Endothelial cell of umbilical vein (primary cell): Measurements from ENCODE around the gene AGBL5. TPM values are rescaled to one million over a fixed set of nuclear protein-coding genes. Genes with fewer than 3 reads are reported as not detected.

Source experiments
- BruUV-seq: library from RNA; stranded (reverse); fragments of 400-500 nt; replicated peaks from 2 replicates; lab custom pipeline; 2021; lab: Mats Ljungman, UMichigan
- CTCF ChIA-PET: fragments of 300-600, 350-600 bp; sonication (Branson Sonifier 250); formaldehyde crosslinking; loops from one replicate; lab custom pipeline; 2021; ENCODE audit warnings: antibody characterized with exemption, inconsistent platforms; lab: Charles Lee
- POLR2A ChIA-PET: fragments of 300-600, 350-600 bp; sonication (Branson Sonifier 250); formaldehyde crosslinking; loops from one replicate; lab custom pipeline; 2021; ENCODE audit warnings: antibody characterized with exemption, inconsistent platforms; lab: Charles Lee
- DNase-seq: peaks from one replicate; pipeline ENCODE4 v3.0.0-alpha.2; 2011; ENCODE audit warnings: low read depth, low spot score
- FAIRE-seq: peaks from 2 replicates; lab custom pipeline; 2011; peaks lifted over from hg19 to GRCh38; lab: Jason Lieb, UNC
- H2AFZ ChIP-seq: 2 replicates; pipeline ENCODE4 v1.6.0; 2012; ENCODE audit warnings: low read depth, low read length, control low read depth, inconsistent platforms
- H3K27ac ChIP-seq: 2 replicates; pipeline ENCODE4 v1.5.1; 2011; ENCODE audit warnings: low read depth, mild to moderate bottlenecking, control low read depth, low read length, moderate library complexity; ENCODE audit not compliant: insufficient read depth
- H3K27me3 ChIP-seq, 2 experiments: 2 replicates each; pipeline versions ENCODE4 v1.6.0 to v1.6.1; 2011; ENCODE audit warnings: low read length in 2 of 2, mixed read lengths in 1 of 2; ENCODE audit not compliant: control insufficient read depth in 2 of 2, insufficient read depth in 2 of 2
- H3K36me3 ChIP-seq, 2 experiments: 2 replicates in 1 of 2; 3 replicates in 1 of 2; pipeline ENCODE4 v1.5.1; 2011; ENCODE audit warnings: low read length in 2 of 2, mild to moderate bottlenecking in 1 of 2, moderate library complexity in 1 of 2; ENCODE audit not compliant: control insufficient read depth in 2 of 2, insufficient read depth in 2 of 2; ENCODE audit errors: extremely low read depth in 1 of 2
- H3K4me1 ChIP-seq: 3 replicates; pipeline ENCODE4 v1.5.1; 2011; ENCODE audit warnings: mild to moderate bottlenecking, low read length; ENCODE audit not compliant: control insufficient read depth, insufficient read depth; ENCODE audit errors: extremely low read depth
- H3K4me2 ChIP-seq: 2 replicates; pipeline ENCODE4 v1.6.1; 2011; ENCODE audit warnings: low read length, control low read depth, mixed read lengths; ENCODE audit not compliant: insufficient read depth
- H3K4me3 ChIP-seq, 3 experiments: fragments of 200-600 bp in 1 of 3; sonication (generic), shearing (Covaris generic) in 1 of 3; replicated peaks in 1 of 3; 2 replicates each; pipeline ENCODE4 v1.5.1; 2011 to 2016; ENCODE audit warnings: control low read depth in 3 of 3, low read length in 3 of 3, mild to moderate bottlenecking in 2 of 3, inconsistent platforms in 1 of 3, low read depth in 1 of 3, moderate library complexity in 1 of 3; ENCODE audit not compliant: insufficient read depth in 1 of 3
- H3K79me2 ChIP-seq: 2 replicates; pipeline ENCODE4 v1.6.0; 2012; ENCODE audit warnings: low read length, inconsistent platforms; ENCODE audit not compliant: control insufficient read depth, insufficient read depth
- H3K9ac ChIP-seq: replicated peaks from 2 replicates; pipeline ENCODE3; 2011; ENCODE audit warnings: low read length, control low read depth; ENCODE audit not compliant: insufficient read depth; ENCODE audit errors: extremely low read depth
- H3K9me1 ChIP-seq: replicated peaks from 3 replicates; pipeline ENCODE4 v1.6.0; 2011; ENCODE audit warnings: mild to moderate bottlenecking, low read length; ENCODE audit not compliant: control insufficient read depth, insufficient read depth; ENCODE audit errors: extremely low read depth
- H3K9me3 ChIP-seq: replicated peaks from 2 replicates; pipeline ENCODE4 v1.5.1; 2012; ENCODE audit warnings: low read length, inconsistent platforms; ENCODE audit not compliant: control insufficient read depth, insufficient read depth
- H4K20me1 ChIP-seq: replicated peaks from 2 replicates; pipeline ENCODE3; 2011; ENCODE audit warnings: mild to moderate bottlenecking, low read length; ENCODE audit not compliant: control insufficient read depth, insufficient read depth; ENCODE audit errors: extremely low read depth
- CTCF ChIP-seq, 2 donors: IDR thresholded peaks; 1 replicate in 1 of 2; 2 replicates in 1 of 2; pipeline ENCODE4 v1.5.1; 2011; ENCODE audit warnings: low read length in 2 of 2, mild to moderate bottlenecking in 2 of 2, moderate library complexity in 2 of 2, control low read depth in 1 of 2, inconsistent platforms in 1 of 2, low read depth in 1 of 2; ENCODE audit not compliant: insufficient read depth in 1 of 2; ENCODE audit errors: extremely low read depth in 1 of 2
- EZH2 ChIP-seq: IDR thresholded peaks from 2 replicates; pipeline ENCODE4 v1.6.1; 2012; ENCODE audit warnings: borderline replicate concordance, low read depth, mild to moderate bottlenecking, moderate library complexity, low read length, inconsistent platforms; ENCODE audit not compliant: severe bottlenecking
- FOS ChIP-seq: IDR thresholded peaks from 2 replicates; pipeline ENCODE4 v1.6.1; 2011; ENCODE audit warnings: mild to moderate bottlenecking, low read length, moderate library complexity, borderline replicate concordance; ENCODE audit not compliant: insufficient read depth
- GATA2 ChIP-seq: IDR thresholded peaks from 2 replicates; pipeline ENCODE4 v1.7.0; 2011; ENCODE audit warnings: low read depth, mild to moderate bottlenecking, moderate library complexity, mixed read lengths, low read length; ENCODE audit not compliant: insufficient read length, insufficient read depth
- JUN ChIP-seq: IDR thresholded peaks from 2 replicates; pipeline ENCODE4 v1.6.1; 2011; ENCODE audit warnings: borderline replicate concordance, low read depth; ENCODE audit not compliant: insufficient read length, insufficient read depth
- MAX ChIP-seq: IDR thresholded peaks from 2 replicates; pipeline ENCODE4 v1.6.1; 2011; ENCODE audit not compliant: insufficient read depth, insufficient read length
- MYC ChIP-seq: IDR thresholded peaks from one replicate; pipeline ENCODE4 v1.6.1; 2011; ENCODE audit warnings: mild to moderate bottlenecking, low read depth, low read length
- POLR2A ChIP-seq: IDR thresholded peaks from 2 replicates; pipeline ENCODE4 v1.6.1; 2012; ENCODE audit warnings: low read depth, mild to moderate bottlenecking, control low read depth, low read length
- POLR2AphosphoS5 ChIP-seq: IDR thresholded peaks from 2 replicates; pipeline ENCODE4 v1.6.1; 2012; ENCODE audit warnings: low read depth, mild to moderate bottlenecking, control low read depth, low read length, moderate library complexity; ENCODE audit not compliant: insufficient read depth
- dilution Hi-C: fragments of 300-500 bp; cut with MboI; formaldehyde crosslinking; loops from one replicate; pipeline ENCODE4 v1.15.0; 2019; ENCODE audit warnings: low sequenced_read_pairs; ENCODE audit not compliant: extremely low pct_ligation_motif_present
- intact Hi-C: fragments of 100-400 bp; cut with micrococcal nuclease; formaldehyde crosslinking; loops from one replicate; pipeline ENCODE4 v1.10.0; 2022
- polyA plus RNA-seq, 4 experiments: library from polyadenylated mRNA; depleted of rRNA in 3 of 4; stranded (reverse) in 3 of 4; unstranded in 1 of 4; fragments of >200 nt; gene quantifications; 2 replicates each; pipeline versions ENCODE4 v1.2.1 to v1.2.3, GENCODE V29; 2011 to 2012; ENCODE audit warnings: missing spikeins in 1 of 4
- total RNA-seq: library from RNA; stranded (reverse); gene quantifications from 2 replicates; pipeline ENCODE4 v1.2.3, GENCODE V29; 2021

AGBL5 gene
- total and polyA plus RNA-seq, 2 donors (not counting 3 experiments of a cell fraction or from before 2014, with no cell fraction given) = 28.2 to 41.9 TPM

- H3K4me1 ChIP-seq = peaks cover 6% of the 10 kb centered on the region
- DNase-seq (no peak), FAIRE-seq (no peak)
- no peak overlapping the region for H2AFZ ChIP-seq
- no peaks in the 10 kb centered on the region for H3K9me1 ChIP-seq
- H3K79me2 ChIP-seq = no peaks in the 10 kb centered on the region
- ChIA-PET POLR2A (no interaction called here), CTCF (interaction anchor here (1.0 to 2.2 kb wide), 4 partner anchors 9 to 45 kb away, joined by 3 to 12 read pairs (median 6); no protein-coding TSS in a partner anchor)
- peaks cover 0 to 2% of the 10 kb centered on the region in 2 experiments for H3K27me3 ChIP-seq
- no peaks in the 10 kb centered on the region for H3K9me3 ChIP-seq
- no peak overlapping the region for H3K4me3 ChIP-seq
- TF ChIP-seq GATA2 (no peak), MAX (no peak), CTCF (IDR thresholded peaks at IDR 0.05; ENCODE audit: extremely low read depth in 1 of 2, insufficient read depth in 1 of 2, low read depth in 1 of 2, low read length in 2 of 2) (no peak), MYC (no peak), POLR2A (no peak), JUN (no peak), EZH2 (no peak), FOS (no peak), POLR2AphosphoS5 (no peak)
- H3K36me3 ChIP-seq = no peaks in the 10 kb centered on the region
- no peaks in the 10 kb centered on the region for H4K20me1 ChIP-seq
- H3K27ac ChIP-seq = no peak overlapping the region
- H3K4me2 ChIP-seq = no peak overlapping the region
- H3K9ac ChIP-seq = no peak overlapping the region
- dilution Hi-C loops (no loop called here), intact Hi-C loops (no loop called here)
- BruUV-seq = no TSS peak
Observed at GRCh38 chr2:27006602-27007415, 44.7 kb upstream of the AGBL5 start.
